K562 (cell line): ENCODE data around the gene KIF26A.

Experiments
- ADNP ChIP-seq: fragments of 200-800 bp; sonication (Bioruptor generic); IDR thresholded peaks from 2 replicates; pipeline ENCODE4 v1.6.1; 2016; ENCODE audit warnings: missing genetic modification characterization, missing compliant biosample characterization
- CC2D1A ChIP-seq: fragments of 450-650 bp; IDR thresholded peaks from 2 replicates; pipeline ENCODE4 v1.6.1; 2017; ENCODE audit warnings: mild to moderate bottlenecking
- FOXJ3 ChIP-seq: sonication (generic); formaldehyde crosslinking; IDR thresholded peaks from 2 replicates; pipeline ENCODE4 v1.4.0; 2020; ENCODE audit warnings: mild to moderate bottlenecking, missing genetic modification reagents
- GABPA ChIP-seq: fragments of 200-800 bp; sonication (Bioruptor generic); conservative IDR thresholded peaks from 2 replicates; pipeline ENCODE4 v1.6.1; 2016; ENCODE audit warnings: low read depth, missing genetic modification characterization, missing compliant biosample characterization
- IRF2 ChIP-seq: sonication (generic); formaldehyde crosslinking; IDR thresholded peaks from 2 replicates; pipeline ENCODE4 v1.8.1; 2022; ENCODE audit warnings: mild to moderate bottlenecking, missing genetic modification reagents
- PHF20 ChIP-seq: fragments of 450-650 bp; IDR thresholded peaks from 2 replicates; pipeline ENCODE4 v1.6.1; 2018; ENCODE audit not compliant: partially characterized antibody
- SMAD4 ChIP-seq: fragments of 250-450 bp; sonication (Bioruptor Pico); conservative IDR thresholded peaks from 2 replicates; pipeline ENCODE4 v1.8.0; 2021; ENCODE audit warnings: inconsistent platforms, mild to moderate bottlenecking, moderate library complexity
- SRF ChIP-seq, 2 experiments: fragments of 250-450, 450-650 bp in 1 of 2; sonication (Bioruptor Pico) in 1 of 2; sonication (generic) in 1 of 2; formaldehyde crosslinking; IDR thresholded peaks; 2 replicates each; pipeline versions ENCODE4 v1.5.0 to v1.5.1; 2020 to 2022; ENCODE audit warnings: mild to moderate bottlenecking in 1 of 2, missing genetic modification reagents in 1 of 2
- TARDBP ChIP-seq: fragments of 450-650 bp; IDR thresholded peaks from 2 replicates; pipeline ENCODE4 v1.6.1; 2016
- XRCC3 ChIP-seq: fragments of 450-650 bp; IDR thresholded peaks from 2 replicates; pipeline ENCODE4 v1.6.1; 2017; ENCODE audit warnings: mild to moderate bottlenecking, moderate library complexity
- ZNF146 ChIP-seq: IDR thresholded peaks from one replicate; pipeline ENCODE4 v1.6.1; 2018; ENCODE audit warnings: missing compliant biosample characterization; ENCODE audit not compliant: unreplicated experiment
- ZNF785 ChIP-seq: fragments of 250-450 bp; sonication (Bioruptor Pico); IDR thresholded peaks from 2 replicates; pipeline ENCODE4 v1.4.0; 2020; ENCODE audit warnings: mild to moderate bottlenecking

DNA sequence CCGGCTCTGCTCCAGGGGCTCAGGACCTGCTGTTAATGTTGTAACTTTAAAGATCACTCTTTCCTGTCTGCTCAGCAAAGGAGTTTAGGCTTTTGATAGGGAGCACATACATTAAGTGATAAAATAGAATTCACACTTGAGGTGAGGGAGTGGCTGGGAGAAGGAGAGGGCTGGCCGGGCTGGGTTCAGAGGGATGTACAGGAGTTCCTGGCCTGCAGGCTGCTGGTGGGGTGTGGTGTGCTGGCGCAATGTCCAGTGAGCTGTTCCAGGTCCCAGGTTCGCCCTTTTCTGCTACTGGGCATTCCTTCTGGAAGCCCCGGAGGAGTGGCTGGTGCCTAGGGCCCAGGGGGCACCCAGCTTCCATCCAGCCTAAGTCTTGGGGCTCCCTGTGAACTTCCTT is 17.8 kb downstream of the KIF26A start:
- TF ChIP-seq GABPA (no peak), CC2D1A (no peak), SMAD4 (CRISPR knock-in tag) (no peak), XRCC3 (no peak), FOXJ3 (CRISPR knock-in tag) (no peak), ZNF785 (CRISPR knock-in tag) (no peak), SRF (CRISPR knock-in tag; IDR thresholded peaks at IDR 0.05) (no peak), ZNF146 (CRISPR knock-in tag) (no peak), TARDBP (no peak), PHF20 (no peak), ADNP (tag) (no peak), IRF2 (no peak)
